Lower leg skin (tissue), 3 donors: ENCODE results near the gene ASPDH.

ENCODE experiments used
- CTCF ChIP-seq, 3 donors: fragments of 450-650 bp; IDR thresholded peaks; one replicate each; pipeline ENCODE4 v1.5.1; 2016; ENCODE audit warnings: antibody characterized with exemption in 3 of 3, mild to moderate bottlenecking in 3 of 3, moderate library complexity in 2 of 3
- POLR2A ChIP-seq, 2 donors: fragments of 450-650 bp; IDR thresholded peaks; one replicate each; pipeline ENCODE4 v1.6.1; 2016 to 2017; ENCODE audit warnings: antibody characterized with exemption in 2 of 2, mild to moderate bottlenecking in 1 of 2, moderate library complexity in 1 of 2

- TF ChIP-seq CTCF (IDR thresholded peaks at IDR 0.05) (no peak), POLR2A (IDR thresholded peaks at IDR 0.05) (no peak)
Observed at GRCh38 chr19:50505856-50506611, 7.7 kb downstream of the ASPDH start.
